H1 (cell line): ENCODE results near the gene PLD3. TPM values are rescaled to one million over a fixed set of nuclear protein-coding genes. Genes with fewer than 3 reads are reported as not detected.

Source experiments
- CHD7 ChIP-seq: fragments of 300-600 bp; sonication (generic); IDR thresholded peaks from 2 replicates; pipeline ENCODE4 v1.7.1; 2012; ENCODE audit warnings: low read length, moderate library complexity, mild to moderate bottlenecking, inconsistent platforms; ENCODE audit not compliant: insufficient replicate concordance
- EZH2 ChIP-seq: fragments of 200-600 bp; sonication (generic); IDR thresholded peaks from 2 replicates; pipeline ENCODE4 v1.7.1; 2012; ENCODE audit warnings: low read depth, mild to moderate bottlenecking, moderate library complexity, low read length, inconsistent platforms; ENCODE audit not compliant: severe bottlenecking
- KDM1A ChIP-seq: fragments of 200-600, 300-600 bp; sonication (generic); IDR thresholded peaks from 2 replicates; pipeline ENCODE4 v1.7.1; 2016; ENCODE audit warnings: mild to moderate bottlenecking, low read length, borderline replicate concordance
- KDM4A ChIP-seq: IDR thresholded peaks from one replicate; pipeline ENCODE4 v1.7.1; 2012; ENCODE audit warnings: low read depth, mild to moderate bottlenecking, moderate library complexity, low read length, inconsistent platforms; ENCODE audit not compliant: severe bottlenecking
- MAX ChIP-seq: IDR thresholded peaks from 2 replicates; pipeline ENCODE4 v1.6.1; 2012; ENCODE audit warnings: inconsistent platforms
- POLR2A ChIP-seq, 2 experiments: IDR thresholded peaks; 1 replicate in 1 of 2; 2 replicates in 1 of 2; pipeline ENCODE4 v1.6.1; 2011; ENCODE audit warnings: low read depth in 2 of 2, low read length in 2 of 2, mild to moderate bottlenecking in 2 of 2; ENCODE audit errors: control extremely low read depth in 1 of 2
- SAP30 ChIP-seq: fragments of 300-600 bp; sonication (generic); IDR thresholded peaks from 2 replicates; pipeline ENCODE4 v1.7.1; 2012; ENCODE audit warnings: low read length, moderate library complexity, mild to moderate bottlenecking, inconsistent platforms; ENCODE audit not compliant: insufficient read depth, insufficient replicate concordance
- TCF12 ChIP-seq: IDR thresholded peaks from 2 replicates; pipeline ENCODE4 v1.6.1; 2011; ENCODE audit warnings: low read depth, mild to moderate bottlenecking, low read length
- polyA plus RNA-seq, 7 experiments: library from polyadenylated mRNA; depleted of rRNA in 3 of 7; stranded (reverse) in 5 of 7; unstranded in 2 of 7; fragments of >200 nt in 5 of 7; fragments of 200-250 nt in 2 of 7; gene quantifications; 1 replicate in 5 of 7; 2 replicates in 1 of 7; 4 replicates in 1 of 7; pipeline versions ENCODE4 v1.2.1 to v1.2.3, GENCODE V29; 2011 to 2013; ENCODE audit warnings: missing spikeins in 2 of 7, mixed read lengths in 2 of 7
- total RNA-seq: library from RNA; stranded (reverse); fragmentation: NEBNext Ultra II Directional; extraction: Animal tissue kit (Norgen Biotek cat#: 25700); gene quantifications from 2 replicates; pipeline ENCODE4 v1.2.1, GENCODE V29; 2021

PLD3 gene
- total and polyA plus RNA-seq, 2 of the 8 experiments (the other 6 are each of a cell fraction or from before 2014, with no cell fraction given), result 180 to 543 TPM

- TF ChIP-seq KDM4A (no peak), TCF12 (no peak), POLR2A (IDR thresholded peaks at IDR 0.05; ENCODE audit: control extremely low read depth in 1 of 2, low read depth in 2 of 2, low read length in 2 of 2) (no peak), MAX (no peak), EZH2 (no peak), CHD7 (no peak), KDM1A (no peak), SAP30 (no peak)
- TF ChIP-seq, all 59 proteins: peak for 0
These were observed 12.3 kb downstream of the PLD3 start (continued) for GRCh38 chr19:40360708-40361241.
